LHCN-M2 (cell line): ENCODE data around the gene RRBP1. TPM values are rescaled to one million over a fixed set of nuclear protein-coding genes. Genes with fewer than 3 reads are reported as not detected.

Source experiments
- DNase-seq: peaks from one replicate; pipeline ENCODE4 v3.0.0-alpha.2; 2012; ENCODE audit warnings: low read depth
- total RNA-seq: library from RNA; depleted of rRNA; stranded (reverse); fragments of >200 nt; gene quantifications from 2 replicates; pipeline ENCODE4 v1.2.3, GENCODE V29; 2014

RRBP1 gene
- total RNA-seq, 1 experiment from 2014 or later: 154 TPM

DNA sequence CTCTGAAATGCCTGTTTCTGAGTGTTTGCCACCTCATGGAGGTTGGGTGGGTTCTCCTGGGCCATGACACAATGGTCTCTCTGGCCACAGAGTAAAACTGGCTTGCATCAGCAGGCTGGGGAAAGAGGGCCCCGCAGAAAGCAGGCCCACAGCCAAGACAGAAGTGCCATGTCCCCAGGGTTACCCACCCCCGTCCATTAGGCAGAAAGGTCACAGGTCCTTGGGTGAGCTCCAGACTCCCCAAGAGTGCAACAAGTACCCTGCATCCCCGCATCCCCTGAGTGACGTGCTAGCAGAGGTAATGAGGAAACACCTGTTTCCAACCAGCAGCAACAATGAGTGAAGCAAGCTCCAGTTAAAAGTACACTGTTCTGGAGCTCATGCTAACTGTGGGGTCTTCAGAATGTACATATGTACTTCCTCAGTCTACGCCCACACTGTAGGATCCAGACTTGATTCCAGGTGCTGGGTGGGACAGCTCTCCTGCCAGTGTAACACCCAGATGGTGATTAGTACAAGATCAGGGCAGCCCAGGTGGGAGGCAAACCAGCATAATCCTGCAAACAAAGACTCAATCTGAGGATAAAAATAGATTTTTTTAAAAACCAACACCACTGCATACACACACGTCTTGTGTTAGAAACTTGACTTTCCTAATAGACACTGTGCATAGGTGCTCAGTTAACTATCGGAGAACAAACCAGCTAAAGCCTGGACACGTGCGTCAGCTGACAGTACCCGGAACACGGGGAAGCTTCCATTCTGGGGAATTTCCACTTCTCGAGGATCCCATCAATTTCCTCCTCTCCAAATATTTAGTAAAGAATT is 31.5 kb downstream of the RRBP1 start:
- DNase-seq: no peak

DNA sequence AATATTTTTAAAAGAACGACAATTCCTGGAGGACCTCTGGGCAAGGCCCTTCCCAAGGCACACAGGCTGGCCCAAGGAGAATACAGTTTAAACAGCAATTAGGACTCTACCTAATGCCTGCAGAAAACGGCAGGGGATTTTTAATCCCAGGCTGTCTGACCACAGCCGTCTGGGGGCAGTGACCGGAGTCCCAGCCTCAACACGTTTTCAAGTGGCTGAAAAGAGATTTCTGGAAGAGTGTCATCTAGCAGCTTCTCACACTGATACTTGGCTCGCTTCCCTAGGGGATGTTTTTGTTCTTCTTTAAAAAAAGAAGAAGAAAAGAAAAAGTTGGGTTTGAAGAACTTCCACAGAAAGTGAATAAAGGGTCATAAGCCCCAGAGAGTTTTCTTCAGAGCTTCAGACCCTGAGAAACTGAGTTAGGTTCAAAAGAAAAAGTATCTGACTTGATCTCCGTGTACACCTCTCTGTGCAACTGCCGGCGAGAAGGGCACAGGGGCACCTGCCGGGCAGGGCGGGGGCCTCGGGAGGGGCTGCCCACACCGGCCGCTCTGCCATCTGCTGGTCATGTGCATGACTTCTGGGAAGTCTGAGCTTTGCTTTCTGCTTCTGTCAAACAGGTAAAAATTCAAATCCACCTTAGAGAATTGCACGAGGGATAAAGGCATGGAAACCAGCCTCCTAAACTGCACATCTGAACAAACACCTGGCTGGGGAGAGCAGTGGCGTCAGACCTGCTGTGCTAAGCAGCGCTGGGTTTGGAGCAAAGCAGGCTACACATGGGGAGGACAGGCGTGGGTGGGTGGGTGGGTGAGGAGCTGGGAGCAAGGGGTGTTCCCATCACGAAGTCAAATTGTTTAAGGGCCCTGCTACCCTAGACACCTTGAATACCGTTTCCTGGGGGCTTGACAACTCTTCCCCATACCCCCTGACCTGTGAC is 33.0 kb downstream of the RRBP1 start:
- DNase-seq: no peak

DNA sequence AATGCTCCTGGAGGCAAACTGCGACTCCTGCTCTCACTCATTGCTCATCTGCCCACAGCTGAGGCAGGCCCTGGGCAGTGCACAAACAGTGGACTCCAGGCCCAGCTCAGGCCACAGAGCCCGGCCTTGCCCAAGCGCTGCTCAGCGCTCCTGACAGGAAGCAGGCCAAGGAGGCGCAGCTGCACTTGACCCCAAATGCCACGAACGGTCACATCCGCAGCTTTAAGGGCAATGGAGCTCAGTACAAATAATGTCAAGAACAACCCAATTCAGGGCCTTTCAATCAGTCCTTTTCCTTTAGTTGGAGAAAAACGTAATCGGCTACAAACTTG is 33.8 kb downstream of the RRBP1 start:
- DNase-seq: no peak

DNA sequence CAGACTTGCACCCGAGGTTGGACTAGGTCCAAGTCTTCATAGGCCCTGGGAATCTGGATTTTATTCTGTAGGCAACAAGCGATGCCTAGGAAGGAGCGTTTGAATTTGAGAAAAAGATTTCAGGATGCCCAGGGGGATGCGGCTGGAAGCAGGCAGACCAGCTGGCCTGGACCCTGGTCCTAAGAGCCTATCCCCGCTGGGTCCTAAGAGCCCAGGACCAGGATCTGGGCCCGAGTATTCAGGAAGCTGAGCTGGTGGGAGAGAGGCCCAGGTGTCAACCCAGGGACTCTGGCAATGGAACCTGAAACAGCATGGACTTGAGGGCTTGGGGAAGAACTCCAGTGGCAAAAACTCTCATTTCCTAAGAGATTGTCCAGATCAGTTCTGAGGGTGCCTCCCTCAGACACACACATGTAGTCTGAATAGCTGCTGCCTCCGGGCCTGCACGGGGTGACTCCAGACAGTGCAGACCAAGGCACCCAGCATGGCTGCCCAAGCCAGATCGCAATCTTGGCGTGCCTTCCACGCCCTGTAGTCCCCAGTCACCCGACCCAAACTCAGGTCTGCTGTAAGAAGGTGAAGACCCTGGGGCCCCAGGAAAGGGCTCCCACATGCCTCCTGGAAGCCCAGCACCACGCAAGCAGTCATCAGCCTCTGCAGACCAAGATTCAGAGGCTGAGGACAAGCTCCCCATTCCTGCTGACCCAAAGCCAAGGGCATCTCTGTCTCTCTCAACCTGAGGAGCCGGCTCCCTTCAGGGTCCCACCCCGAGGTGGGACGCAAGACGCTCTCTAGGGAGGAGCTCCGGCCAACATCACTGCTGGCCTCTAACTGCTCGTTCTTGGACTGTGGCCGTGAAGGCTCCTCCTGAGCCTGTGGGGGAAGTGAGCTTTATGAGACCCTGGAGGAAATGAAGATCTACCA is 34.4 kb downstream of the RRBP1 start:
- no peak for DNase-seq

DNA sequence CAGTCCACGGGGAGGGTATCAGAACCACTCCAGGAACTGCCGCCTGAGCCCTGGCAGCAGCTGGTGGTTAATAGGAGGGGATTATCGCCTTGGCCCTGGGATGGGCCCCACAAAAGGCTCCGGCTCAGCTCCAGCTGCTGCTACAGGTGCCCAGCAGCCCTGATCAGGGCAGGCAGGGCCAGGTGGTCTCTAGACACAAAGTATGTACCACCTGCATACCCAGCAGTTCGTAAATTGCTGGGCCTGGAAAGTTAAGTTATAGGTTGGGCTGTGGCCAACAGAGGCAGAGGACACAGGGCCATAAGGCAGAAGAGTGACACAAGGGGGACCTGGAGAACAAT is 35.1 kb downstream of the RRBP1 start:
- no peak for DNase-seq

DNA sequence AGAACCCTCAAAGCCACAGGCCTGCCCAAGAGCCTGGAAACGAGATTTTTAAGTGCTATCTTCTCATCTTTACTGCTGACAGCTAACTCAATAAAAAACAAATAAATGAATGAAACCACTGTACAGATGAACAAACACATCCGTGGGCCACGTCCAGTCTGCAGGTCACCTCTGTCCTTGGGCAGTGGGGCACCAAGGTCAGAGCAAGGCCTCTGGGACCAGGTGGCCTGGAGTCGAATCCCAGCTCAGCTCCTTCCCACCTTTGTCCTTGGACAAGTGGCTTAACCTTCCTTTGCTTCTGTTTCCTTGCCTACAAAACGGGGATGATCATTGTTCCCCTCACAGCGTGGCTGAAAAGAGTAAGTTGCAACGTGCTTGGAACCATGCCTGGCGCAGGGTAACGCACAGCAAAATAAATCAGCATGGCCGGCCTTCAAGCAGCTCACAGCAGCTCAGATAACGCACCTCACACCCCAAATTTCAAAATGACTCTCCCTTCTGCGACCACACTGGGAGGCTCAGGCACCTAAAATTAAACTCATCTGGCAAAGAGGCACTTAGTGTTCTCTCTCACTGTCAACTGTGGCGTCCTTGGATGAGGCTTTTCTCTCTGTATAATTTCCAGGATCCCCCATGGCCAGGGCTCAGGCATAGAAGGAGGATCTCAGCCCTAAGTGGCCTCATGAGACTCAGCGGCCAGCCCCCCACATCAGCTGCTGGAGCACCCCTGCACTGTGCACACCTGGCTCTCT is 35.7 kb downstream of the RRBP1 start:
- DNase-seq: no peak

DNA sequence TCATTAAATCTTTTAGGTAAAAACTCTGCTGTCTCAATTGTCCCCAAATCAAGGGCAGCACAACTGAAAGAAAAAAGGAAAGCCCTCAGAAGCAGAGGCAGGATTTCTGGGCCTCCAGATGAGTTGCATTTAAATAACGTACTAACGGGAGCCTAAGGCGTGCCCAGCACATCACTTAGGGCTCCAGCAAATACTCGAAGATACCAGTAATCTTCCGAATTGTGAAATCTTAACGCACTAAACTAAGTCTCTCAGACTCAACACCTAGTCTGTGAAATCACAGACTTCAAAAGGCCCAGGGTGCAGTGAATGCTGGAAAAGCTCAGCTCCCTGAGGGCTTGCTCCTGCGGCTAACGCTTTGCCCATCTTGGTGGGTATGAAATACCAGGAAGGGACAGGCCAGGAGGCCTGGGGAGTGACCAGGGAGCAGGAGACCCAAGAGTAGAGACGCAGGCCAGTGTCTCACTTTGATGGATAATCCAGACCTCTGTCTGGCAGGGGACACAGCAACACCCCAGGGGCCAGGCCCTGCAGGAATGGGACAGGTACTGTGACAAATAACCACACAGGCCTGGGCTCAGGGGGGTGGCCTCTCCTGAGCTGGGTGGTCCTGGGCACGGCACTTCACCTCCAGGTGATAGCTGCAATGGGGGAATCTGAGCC is 36.4 kb downstream of the RRBP1 start:
- no peak for DNase-seq

DNA sequence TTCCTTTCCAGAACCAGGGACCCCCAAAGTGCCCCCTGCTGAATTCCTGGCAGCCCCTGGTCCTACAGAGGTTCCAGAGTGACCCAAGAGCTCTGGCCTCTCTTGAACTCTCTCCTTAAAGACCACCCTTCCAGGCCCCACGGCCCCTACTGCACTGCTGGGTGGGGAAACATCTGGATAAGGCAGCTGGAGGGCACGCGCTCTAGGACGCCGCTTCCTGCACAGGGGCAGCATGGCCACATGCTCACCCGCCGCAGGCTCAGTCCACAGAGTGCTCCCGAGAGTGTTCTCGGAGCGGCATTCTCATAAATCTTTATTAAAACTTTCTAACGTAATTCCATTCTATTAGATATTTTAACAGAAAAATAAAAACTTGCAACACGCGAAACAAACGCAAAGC is 37.0 kb downstream of the RRBP1 start:
- DNase-seq: no peak

DNA sequence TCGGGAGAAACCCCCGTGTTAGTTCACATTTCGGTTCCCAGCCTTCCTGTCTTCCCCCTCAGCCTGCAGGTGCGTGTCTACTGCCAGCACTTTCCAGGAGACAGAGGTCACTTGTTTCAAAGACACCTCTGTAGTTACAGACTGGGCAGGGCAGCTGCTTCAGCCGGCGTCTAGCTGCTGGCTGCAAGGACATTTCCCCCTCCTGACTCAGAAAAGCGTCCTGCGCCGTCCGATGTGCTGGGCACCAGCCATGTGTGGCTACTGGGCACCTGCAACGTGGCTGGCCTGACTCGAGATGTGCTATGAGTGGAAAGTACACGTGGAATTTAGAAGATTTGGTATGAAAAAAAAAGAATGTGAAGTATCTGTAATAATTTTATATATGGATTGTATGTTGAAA is 37.6 kb downstream of the RRBP1 start:
- no peak for DNase-seq

DNA sequence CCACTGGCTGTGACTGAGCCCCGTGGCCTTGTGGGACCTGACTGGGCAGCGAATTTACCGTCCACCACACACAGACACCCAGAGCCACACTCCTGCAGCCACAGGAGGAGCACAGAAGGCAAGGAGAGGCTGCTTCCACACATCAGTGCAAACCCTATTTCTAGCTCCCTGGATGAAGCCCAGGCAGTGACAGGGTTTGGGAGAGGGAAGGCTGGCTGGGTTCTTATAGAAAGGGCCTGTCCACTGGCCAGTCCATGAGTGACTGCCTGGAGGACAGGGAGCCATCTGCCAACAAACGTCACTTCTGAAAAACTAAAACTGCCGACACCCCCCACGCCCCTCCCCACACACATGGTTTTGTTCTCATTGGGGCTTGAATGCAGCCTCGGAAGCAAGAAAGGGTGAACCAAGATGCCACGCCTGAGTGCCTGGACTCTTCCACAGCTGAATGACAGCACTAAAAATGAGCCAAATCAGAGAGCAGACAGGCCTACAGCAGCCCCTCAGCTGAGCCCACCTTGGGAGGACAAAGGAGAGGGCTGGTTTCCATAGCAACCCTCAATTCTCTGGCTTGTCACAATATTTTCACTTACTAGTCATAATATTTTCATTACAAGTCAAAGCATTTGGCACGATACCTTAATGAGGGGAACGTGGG is 38.4 kb downstream of the RRBP1 start:
- no peak for DNase-seq

DNA sequence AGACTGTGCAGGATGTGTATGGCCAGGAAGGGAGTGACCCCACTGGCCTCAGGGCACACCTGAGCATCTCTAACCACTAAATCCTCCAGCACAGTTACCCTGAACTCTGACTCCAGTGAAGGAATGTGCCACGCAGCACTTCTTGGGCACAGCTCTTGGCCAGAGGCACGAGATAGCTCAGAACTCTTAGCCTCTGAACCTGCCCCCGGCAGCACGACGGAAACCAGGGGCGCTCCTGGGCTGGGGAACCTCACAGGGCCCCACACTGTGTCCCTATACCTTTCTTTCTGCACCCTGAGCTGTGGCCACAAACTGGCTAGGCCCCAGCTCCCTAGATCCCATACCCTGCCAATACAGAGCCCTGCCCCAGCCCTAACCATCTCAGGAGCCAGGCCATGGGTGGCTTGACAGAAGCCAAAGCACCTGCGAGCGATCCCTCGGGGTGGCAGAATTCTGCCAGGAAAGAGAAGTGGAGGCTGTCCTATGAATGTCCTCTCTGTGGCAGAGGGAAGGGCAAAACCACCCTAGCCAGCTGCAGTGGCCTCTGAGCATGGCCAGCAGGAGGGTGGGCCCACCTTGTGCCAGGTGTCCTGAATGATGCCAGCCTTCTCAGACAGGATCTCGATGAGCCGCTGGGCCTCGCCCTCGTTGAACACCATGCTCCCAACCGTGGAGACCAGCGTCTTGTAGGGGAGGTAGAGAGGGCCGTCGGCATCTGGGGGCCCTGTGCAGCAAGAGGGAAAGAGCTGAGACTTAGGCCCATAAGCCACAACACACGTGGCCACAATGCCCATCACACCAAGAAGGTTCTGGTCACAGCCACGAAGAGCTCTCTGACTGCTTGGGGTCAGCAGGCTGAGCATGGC is 39.4 kb downstream of the RRBP1 start:
- no peak for DNase-seq

DNA sequence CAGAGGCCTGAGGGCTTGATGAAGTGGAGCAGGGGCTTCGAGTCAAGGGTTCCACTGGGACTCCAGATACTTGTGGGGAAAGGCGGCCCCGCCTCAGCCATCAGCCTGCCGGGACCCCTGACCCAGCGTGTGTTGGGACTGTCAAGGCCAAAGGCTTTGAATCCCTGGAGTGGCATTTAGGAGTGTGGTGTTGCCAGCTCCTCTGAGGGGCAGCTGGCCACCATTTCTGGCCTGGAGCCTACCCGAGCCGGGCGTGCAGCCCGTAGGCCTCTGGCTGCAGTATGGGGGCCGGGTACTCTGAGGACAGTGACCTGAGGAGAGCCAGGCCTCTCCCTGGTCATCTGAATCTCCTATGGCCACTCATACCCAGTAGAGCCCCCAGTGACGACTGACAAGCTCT is 40.0 kb downstream of the RRBP1 start:
- DNase-seq: no peak

DNA sequence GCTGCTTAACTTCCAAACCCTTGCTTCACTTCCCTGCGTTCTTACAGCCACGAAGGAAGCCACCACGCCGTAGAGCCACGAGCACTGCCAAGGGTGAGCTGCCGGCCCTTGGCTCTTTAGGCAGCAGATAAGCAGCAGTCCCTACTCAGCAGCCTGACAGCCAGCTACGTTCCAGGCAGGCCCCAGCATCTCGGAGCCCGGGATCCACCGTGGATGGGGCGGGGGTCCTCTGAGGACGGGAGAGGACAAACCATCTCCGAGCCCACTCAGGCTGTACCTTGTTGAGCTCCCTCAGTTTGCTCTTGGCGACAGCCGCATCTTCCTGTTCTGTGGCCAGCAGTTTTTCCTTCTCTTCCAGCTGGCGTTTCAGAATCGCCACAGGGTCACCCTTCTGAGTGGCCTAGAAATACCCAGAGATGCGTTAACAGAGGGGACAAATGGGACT is 40.5 kb downstream of the RRBP1 start:
- DNase-seq: no peak

DNA sequence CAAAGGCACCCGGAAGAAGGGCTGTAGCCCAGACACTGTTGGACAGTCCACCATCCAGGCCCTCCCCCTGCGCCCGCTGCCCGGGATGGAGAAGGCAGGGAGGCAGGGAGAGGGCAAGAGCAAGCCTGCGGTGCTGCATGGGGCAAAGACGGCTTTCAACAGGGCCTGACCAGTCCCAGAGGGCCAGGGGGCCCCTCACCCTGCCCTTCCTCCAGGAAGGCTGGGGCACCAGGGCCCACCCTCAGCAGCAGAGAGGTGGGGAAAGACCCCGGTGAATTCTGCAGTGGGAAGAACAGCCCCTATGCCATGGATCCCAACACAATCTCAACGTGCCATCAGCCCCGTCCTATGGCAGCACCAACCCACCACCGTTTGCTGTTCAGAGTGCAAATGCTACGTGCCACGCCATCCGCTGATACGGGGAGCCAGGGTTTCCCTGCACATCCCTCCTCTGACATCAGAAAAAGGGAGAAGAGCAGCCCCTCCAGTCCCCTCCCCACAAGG is 41.1 kb downstream of the RRBP1 start:
- no peak for DNase-seq

DNA sequence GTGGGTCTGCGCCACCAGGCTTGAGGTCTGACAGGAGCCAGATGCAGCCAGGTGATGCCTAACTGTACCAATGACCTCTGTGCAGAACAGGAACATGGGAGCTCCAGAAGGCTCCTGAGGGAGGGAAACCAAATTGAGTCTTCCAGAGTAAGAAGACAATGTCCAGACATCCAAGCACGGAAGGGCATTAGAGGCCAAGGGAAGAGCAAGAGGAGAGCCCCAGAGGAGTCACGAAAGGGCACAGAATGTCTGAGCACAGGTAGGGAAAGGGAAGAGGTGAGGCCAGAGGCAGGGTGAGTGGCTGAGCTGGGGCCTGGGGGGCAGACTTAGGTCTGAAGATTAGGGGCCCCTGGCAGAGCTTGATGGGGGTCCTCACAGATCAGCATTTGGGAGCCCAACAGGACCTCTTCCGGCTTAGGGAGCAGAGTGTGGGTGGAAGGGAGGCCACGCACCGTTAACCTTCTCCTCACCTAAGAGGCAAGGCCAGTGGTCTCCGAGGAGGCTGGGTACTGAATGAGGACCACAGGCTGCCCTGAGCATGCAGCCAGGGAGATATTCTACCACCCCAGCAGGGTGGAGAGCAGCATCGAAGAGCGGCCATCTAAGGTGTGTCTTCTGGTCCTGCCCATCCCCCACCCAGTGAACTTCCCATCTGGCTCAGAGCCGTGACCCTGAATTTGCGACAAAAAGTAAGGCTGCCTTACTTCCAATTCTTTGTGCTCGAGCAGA is 41.7 kb downstream of the RRBP1 start:
- DNase-seq: no peak

DNA sequence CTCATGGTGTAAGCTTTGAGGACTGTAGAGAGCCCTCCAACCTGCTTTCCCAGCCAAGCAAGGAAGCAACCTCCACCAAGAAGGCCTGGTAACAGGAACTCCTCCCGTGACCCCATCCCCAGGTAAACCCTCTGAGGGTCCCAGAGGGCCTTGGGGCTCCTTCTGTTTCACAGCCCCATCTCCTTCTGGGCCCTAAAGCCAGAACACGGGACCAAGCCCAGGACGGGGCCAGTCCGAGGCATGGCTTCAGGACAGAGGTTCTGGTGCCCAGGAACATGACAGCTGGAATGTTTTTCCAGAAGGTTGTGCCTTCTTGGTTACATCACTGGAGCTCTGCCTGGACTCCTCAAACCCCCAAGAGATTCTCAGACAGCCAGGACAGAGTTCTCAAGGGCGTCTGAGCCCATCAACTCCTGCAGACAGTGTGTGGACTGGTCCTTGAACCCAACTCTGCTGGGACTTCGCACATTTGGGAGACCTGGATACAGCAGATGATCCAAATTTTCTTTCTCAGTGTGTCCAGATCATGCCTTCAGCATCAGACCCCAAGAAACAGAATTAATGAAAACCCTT is 43.1 kb downstream of the RRBP1 start:
- no peak for DNase-seq

DNA sequence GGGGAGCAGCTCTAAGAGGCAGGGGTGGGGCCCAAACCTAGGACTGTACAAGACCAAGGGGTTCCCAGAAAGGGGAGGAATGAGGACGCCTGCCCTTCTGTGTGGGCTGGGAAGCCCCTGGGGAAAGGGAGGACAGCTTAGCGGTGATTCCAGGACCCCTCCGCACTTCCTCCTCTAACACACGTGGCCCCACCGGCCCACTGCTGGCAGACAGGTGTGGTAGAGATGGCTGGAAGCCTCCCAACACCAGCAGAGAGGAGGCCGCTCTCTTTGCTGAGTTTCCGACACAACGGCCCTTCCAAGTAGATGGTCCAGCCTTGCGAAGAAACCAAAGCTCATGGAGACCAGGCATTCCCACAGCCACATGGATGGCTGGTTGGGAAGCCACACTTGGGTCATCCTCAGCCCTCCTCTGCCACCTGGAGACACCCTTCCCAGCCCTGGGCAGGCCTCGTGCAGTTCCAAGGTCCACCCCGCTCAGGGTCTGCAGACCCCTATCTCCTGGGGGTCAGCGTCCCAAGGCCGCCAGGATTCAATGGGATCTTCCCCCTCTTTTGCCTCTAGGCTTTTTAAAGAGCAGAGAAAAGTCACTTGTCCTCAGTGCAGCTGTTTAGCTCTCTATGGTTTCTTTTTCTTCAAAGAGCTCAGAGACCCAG is 43.9 kb downstream of the RRBP1 start:
- no peak for DNase-seq
